GM18907 (cell line): ENCODE data around the gene IMP4.

Experiments used
- ATAC-seq: cut with Tn5 transposase; IDR thresholded peaks from one replicate; pipeline ENCODE4 v1.9.1; 2021; ENCODE audit warnings: mild to moderate bottlenecking, moderate library complexity; ENCODE audit not compliant: unreplicated experiment

The IMP4 gene

DNA sequence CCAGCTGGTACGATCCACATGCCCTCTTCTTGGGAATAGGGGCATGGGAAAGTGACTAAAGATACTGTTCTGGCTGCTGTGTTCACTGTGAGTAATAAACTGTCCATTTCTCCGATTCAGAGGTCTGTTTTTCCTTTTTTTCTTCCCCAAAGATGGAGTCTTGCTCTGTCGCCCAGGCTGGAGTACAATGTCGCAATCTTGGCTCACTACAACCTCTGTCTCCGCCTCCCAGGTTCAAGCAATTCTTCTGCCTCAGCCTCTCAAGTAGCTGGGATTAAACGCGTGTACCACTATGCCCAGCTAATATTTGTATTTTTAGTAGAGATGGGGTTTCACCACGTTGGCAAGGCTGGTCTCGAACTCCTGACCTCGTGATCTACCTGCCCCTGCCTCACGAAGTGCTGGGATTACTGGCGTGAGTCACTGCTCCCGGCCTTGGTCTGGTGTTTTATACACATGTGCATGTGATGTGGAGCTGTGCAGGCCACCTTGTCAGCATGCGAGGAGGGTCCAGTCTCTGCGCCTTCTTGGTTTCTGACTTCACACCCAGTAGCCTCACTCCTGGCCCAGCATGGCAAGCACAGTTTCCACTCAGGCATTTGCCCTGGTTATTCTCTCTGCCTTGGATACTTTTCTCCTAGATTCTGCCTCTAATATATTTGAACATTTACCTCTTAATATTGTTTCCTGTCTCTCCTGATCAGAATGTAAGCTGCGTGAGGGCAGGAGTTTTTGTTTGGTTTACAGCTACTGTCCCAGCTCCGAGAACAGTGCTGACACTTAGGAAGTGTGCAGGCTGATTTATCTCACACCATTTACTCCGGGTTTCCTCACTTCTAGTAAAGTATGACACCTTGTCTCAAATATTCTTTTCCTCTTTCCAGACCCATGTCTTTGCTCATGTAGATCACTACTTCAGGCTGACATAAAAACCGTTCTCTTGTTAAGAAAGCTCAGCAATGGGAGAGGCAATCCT lies 32.9 kb downstream of the IMP4 start:
- no peak for ATAC-seq

DNA sequence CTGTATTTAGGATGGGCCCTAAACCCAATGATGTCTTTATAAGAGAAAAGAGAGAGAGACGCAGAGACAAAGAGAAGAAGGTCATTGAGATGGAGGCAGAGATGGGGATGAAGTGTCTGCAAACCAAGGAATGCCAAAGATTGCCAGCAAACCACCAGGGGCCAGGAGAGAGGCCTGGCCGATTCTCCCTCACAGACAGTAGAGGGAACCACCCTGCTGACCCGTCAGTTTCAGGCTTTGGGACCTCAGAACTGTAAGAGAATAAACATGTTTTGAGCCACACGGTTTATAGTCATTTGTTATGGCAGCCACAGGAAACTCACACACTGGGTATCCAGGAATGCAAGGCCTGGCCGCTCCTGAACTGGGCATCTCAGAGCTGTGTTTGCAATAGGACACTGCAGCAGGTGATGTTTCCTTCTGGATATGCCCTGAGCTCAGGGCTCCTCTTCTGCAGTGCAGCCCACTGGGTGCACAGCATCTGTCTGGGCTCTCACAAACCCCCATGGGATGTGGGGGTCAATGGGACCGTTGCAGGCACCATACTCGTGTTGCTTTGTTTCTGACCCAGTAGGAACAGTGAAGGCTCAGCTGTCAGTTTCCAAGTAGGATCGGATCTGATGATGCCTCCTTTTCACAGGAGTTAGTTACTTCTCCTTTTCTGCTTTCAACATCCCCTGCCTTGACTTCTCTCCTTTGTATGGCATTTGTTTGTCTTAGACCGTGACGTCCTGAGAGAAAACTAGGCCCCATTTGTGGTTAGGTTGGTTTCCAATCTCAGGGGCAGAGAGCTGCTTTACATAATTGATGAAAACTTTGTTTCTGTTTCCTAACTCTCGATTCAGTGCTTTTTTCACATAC lies 34.0 kb downstream of the IMP4 start:
- ATAC-seq = peak; percentile 65

GRCh38 chr2:130377491-130377890 lies 34.8 kb downstream of the IMP4 start:
- ATAC-seq = no peak

GRCh38 chr2:130378206-130378897 lies 35.7 kb downstream of the IMP4 start:
- no peak for ATAC-seq

- ATAC-seq = no peak
Observed at GRCh38 chr2:130378898-130379214, 36.2 kb downstream of the IMP4 start.

DNA sequence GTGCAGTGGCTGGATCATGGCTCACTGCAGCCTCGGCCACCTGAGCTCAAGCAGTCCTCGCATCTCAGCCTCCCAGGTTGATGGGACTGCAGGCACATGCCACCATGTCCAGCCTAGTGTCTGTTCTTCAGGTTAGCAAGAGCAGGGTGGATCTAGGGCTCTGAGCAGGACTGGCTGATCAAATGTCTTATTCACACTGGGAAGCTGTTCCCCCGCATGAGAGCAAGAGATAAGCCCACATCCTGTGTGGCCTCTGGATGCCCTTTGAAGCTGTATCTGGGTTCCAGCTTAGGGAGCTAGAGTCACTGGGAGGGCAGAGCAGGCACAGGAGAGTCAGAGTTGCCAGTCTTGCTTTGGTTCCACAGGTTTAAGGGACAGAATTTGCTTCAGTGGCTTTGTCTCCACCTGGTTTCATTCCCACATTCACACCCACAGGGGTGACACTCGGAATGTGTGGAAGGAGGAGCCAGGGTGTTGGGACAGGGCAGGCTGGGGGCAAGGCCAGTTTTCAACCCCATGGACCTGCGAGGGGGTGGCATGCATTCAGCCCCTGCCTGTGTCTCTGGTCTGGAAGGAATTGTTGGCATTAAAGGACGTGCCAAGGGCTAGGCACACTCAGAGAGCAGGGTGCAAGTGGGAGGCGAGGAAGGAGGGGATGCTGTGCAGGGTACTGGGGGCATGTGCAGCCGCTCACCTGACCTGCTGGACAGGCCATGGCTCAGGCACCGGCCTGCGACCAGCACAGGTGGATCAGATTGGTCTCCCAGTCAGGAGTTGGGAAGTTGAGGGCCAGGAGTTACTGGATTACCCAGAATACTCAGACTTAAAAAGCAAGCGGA lies 37.6 kb downstream of the IMP4 start:
- peak; percentile 26 for ATAC-seq

- no peak for ATAC-seq
Observed at GRCh38 chr2:130381145-130381544, 38.4 kb downstream of the IMP4 start.

DNA sequence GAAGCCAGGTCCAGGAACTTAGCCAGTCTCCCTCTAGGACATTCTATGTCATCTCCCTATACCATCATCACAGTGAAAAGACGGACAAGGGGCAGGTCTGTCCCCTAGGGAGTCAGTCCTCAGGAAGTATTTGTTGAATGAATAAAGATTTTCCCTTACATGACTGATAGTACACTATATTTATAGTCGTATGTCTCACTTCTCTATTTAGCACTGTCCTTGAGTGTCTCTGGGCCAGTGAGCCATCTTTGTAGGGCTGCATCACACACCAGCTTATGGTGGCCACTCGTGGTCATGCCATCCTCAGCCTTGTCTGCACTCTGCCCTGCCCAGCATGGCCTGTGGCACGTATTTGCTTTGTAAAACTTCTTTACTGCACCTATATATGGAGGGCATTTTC lies 38.9 kb downstream of the IMP4 start:
- ATAC-seq = no peak

GRCh38 chr2:130382313-130382917 lies 39.7 kb downstream of the IMP4 start:
- ATAC-seq = no peak

DNA sequence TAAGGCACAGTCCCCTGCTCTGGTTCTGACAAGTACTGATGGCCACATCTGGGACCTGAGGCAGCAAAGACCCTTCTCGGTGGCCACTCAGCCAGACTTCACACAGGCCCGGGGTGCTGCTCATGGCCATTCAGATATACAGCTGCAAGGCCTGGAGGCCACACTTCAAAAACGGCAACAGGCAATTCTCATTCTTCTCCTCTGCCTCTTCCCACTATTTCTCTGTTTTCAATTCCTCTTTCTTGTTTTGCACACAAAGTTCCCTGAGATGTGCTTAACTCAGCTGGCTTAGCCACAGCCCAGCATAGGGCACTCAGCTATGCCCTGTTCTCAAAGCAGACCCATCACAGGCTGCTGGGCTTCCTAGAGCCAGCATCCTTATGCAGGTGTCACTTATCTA lies 43.0 kb downstream of the IMP4 start:
- peak; percentile 59 for ATAC-seq

DNA sequence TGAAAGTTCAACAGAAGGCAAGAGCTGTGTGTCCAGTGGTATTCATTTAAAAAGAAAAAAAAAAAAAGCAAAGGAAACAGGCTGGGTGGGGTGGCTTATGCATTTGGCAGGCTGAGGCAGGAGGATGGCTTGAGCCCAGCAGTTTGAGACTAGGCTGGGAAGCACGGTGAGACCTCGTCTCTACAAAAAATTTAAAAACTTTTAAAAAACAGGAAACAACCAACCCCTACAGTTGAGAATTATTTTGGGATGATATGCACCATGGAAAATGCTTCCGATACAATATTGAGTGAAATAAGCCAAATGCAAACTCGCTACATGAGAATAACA lies 44.3 kb downstream of the IMP4 start:
- ATAC-seq = no peak

DNA sequence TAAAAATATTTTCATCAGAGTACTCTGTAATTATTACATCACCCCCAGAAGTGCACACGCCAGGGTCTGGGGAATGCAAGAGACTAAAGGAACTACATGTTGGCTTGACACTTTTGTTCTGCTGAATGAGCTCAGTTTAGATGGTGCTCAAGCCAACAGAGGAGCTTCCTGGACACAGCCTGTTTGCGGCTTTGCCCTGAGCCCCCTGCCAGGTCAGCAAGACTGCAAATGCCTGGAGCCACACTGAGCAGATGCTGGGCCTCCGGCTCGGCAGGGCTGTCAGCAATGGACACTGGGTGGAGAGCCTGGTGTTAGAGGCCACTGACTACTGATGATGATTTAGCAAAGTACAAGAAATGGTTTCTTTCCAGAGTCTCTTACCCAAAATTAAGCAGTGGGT lies 45.1 kb downstream of the IMP4 start:
- no peak for ATAC-seq

- no peak for ATAC-seq
Observed at GRCh38 chr2:130388221-130388907, 45.7 kb downstream of the IMP4 start.

- ATAC-seq = no peak
Observed at GRCh38 chr2:130389358-130389757, 46.7 kb downstream of the IMP4 start.

DNA sequence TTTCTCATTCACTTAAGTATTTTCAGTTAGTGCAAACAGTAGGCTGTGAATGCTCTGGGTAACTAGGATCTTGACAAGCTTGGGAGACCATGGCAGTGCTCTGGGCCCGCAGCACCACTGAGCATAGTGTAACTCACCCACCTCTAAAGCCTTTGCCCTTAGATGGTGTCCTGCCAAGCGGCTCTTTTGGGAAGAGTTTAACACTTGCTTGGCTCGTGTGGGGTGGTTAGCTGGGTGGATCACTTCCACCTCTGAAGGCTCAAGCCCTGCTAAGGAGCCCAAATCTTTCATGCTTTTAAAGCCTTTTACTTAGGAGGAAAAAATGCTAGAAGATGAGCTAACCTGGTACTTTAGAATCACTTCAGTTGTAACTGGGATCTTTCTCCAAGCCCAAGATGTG lies 47.1 kb downstream of the IMP4 start:
- ATAC-seq = no peak

GRCh38 chr2:130390460-130391057 lies 47.9 kb downstream of the IMP4 start:
- ATAC-seq = peak; percentile 15

DNA sequence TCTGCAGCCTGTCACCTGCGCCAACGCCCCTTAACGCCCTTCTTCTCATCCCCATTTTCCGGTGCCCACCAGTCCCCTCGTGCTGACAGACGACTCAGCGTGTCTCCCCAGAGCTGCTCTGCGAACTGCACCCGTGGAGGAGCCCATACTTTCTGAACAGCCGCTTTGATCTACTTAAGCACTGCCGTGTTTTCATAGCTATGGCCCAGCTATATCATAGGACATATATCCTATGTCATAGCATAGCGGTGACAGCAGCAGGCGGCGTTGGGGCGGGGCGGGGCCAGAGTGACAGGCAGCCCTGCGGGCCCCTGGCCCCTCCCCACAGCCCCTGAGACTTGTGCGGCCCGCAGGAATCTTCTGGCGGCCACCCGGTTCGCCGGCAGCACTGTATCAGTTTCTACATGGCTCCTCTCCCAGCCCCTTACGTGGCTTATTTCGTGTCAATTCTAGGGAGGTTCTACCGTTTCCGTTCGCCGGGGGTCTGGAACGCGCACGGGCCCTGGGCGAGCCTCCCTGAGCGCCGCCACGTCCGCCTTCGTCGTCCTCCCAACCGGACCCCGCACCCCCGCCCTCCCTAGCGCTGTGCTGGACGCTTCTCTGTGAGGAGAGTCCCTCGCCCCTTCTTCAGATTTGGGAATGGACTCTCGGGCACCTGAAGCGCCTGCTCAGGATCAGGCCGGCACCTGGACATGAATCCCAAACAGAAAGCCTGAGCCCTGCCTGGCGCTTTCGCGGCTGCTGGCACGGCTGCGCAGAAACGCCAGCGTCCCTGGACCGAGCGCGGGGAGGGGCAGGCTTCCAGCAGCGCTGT lies 48.6 kb downstream of the IMP4 start:
- ATAC-seq = peak; percentile 94
